Stimulated activated CD8-positive, alpha-beta memory T cell treated with anti-CD3 and anti-CD28 coated beads, Interleukin-2, amount 100 ng/mL, for 48 hours (primary cell): ENCODE results near the gene BET1.

ENCODE experiments used
- DNase-seq, 2 donors: peaks; one replicate each; pipeline ENCODE4 v3.0.0-alpha.2; 2020; ENCODE audit warnings: low read depth in 2 of 2

BET1 gene

DNA sequence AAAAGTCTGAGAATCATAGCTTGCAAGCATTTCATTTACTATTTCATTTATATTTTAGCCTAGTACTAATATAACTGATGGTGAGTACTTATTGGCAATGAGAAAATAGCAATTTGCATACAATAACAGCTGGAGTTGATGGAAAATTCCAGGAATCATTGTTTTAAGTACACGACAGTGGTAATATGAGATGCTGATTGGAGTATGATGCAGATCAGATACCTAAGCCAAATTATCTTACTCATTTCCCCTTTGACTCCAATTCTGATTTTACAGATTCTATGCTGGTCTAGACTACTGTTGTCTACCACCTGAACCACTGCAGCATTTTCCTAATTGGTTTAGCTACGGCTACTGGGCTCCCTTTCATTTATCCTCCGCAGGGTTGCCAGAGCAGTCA, 45.9 kb downstream of the BET1 start:
- no peak for DNase-seq

DNA sequence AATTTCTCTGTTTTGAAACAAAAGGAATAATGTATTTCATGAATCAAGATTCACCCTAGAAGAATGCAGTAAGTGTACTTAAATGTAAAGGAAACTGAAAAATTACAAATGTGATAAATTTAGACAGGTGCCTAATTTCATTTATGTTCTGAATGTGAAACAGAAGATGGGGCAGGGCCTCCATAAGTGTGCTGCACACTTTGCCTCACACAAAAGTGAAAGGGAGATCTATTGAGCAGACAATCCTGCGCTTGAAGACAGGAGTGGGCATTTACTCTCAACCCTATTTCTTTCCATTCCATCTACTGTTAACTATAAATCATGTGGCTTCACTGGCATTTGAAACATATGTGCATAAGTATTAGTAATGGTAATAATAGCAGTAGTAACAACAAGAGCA, 46.4 kb downstream of the BET1 start:
- no peak for DNase-seq

GRCh38 chr7:93955304-93955703, 48.9 kb downstream of the BET1 start:
- DNase-seq: no peak

DNA sequence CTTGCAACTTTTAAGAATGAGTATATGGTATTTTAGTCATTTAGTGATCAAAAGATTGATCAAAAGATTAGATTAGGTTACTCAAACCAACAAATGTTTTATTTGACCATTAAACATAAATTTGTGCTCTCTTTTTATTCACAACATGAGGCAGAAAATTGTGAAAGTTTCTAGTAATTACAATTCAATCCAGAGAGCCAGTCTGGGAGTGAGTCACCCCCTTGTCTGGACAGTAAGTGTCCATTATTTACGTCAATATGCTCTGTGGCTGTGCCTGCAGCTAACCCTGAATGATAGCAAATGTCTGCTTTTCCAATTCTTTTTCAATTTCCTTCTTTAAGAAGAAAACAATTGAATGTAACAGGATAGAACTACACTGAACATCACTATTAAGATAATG, 54.7 kb downstream of the BET1 start:
- DNase-seq: no peak

DNA sequence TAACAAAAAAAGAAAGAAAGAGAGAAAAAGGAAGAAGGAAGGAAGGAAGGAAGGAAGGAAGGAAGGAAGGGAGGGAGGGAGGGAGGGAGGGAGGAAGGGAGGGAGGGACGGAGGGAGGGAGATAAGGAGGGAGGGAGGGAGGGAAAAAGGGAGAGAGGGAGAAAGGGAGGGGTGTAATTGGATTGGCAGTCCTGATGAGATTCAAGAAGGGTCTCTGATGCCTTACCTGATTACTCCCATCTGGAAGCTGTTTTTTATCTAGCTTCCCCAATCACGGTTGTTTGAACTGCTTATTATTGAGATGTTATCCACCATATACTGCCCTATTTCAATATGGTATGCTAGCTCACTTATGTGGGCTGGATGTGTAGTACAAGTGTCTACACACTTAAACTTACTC, 55.3 kb downstream of the BET1 start:
- no peak for DNase-seq

DNA sequence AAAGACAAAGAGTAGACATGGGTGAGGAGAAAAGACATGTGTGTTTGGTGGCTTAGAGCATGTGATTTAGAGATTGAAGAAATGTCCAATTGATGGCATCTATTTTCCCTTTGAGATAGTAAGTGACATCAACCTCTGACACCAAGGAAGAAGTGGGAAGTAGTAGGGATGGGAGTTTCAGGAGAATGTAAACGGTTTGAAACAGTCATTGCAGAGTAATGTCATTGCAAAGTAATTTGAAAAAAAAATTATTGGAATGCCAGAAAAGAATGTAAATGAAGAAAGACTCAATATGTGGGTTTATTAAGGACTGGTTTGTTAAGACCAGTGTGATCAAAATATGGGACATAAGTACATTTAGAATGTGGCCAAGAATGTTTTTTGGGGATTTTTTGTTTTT, 56.0 kb downstream of the BET1 start:
- DNase-seq: no peak

DNA sequence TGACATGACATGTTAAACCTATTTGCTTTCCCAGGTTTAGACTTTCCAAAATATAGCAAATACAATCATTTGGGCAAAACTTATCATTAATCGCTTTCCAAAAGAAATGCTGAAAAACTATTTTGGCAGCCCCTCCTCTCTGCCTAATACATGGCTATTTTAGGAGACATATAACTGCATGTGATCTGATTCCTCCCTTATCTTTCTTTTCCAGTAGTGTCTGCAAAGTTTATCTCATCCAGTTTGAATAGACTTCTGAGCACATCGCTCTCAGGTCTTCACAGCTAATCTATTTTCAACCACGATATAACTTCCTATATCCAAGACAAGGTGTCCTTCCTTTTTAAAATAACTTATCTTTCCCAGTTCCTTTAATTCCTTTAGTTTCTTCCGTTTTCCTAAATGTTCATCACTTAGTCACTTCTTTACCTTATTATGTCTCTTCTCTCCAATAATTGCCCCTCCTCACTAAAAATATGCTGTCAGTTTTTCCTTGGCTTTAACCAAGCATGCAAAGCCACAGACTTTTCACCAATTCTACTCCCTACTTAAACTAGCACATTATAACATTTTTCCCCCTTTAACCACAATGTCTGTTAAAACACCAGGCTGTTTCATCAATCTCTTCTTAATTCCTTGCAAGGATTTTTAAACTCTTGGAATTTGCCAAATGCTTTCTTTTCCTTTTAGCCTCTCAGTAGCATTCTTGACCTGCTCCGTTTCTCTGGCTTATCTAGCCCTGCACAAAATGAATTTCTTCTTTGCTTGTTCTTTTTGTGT, 58.2 kb downstream of the BET1 start:
- no peak for DNase-seq

- no peak for DNase-seq
These were observed 59.1 kb downstream of the BET1 start for GRCh38 chr7:93945083-93945482.

GRCh38 chr7:93944673-93945072, 59.5 kb downstream of the BET1 start:
- no peak for DNase-seq

- DNase-seq: no peak
These were observed 60.2 kb downstream of the BET1 start for GRCh38 chr7:93943816-93944540.
